Kidney capillary endothelial cell (primary cell): Measurements from ENCODE around the gene SLC34A1.
A peak's percentile ranks its signal among the peaks of the same experiment; 100 is the strongest.

Experiments used
- DNase-seq: peaks from one replicate; pipeline ENCODE4 v3.0.0-alpha.2; 2018; ENCODE audit warnings: low spot score

The SLC34A1 gene

GRCh38 chr5:177388521-177389052 lies 4.4 kb downstream of the SLC34A1 start:
- no peak for DNase-seq

DNA sequence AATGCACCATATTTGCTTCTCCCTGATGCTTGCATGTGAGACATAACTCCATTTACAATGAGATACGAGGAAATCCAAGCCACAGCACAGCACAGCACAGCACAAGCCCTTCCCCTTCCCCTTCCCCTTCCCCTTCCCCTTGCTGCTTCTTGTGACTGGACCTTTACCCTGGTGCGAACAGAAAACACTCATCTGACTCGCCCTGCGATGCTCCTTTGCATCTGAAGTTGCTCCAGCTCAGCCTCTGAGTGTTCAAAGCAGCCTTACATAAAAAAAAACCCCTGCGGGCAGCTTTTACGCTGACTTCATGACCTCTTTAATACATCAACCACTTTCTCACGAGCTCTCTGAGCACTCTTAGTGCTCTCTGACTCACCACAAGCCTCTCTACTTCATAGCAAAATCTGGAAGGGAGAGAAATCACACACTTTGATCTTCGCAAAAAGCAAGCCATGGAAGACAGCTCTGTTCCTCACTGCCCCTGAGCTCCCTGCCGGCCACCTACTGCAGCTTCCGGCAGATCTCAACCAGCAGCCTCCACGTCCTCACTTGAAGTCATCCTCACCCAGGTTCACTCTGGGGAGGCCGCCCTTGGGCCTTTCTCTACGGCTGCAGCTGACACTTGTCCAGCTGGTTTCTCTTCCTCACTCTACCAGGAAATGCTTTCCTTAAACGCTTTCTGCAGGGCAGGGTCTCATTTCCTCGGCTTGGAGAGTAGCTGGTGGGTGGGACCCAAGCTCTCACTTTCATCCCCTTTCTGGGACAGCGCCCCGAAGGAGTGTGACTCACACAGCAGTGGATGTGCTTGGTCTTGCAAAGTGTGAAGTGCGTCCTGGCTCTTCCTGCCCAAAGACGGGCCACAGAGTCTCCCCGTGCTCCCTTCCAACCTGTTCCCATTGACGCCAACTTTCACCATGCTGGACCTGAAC lies 5.3 kb downstream of the SLC34A1 start:
- DNase-seq = no peak

- DNase-seq = peak; percentile 88
Measured at GRCh38 chr5:177390363-177391300, 6.4 kb downstream of the SLC34A1 start.

DNA sequence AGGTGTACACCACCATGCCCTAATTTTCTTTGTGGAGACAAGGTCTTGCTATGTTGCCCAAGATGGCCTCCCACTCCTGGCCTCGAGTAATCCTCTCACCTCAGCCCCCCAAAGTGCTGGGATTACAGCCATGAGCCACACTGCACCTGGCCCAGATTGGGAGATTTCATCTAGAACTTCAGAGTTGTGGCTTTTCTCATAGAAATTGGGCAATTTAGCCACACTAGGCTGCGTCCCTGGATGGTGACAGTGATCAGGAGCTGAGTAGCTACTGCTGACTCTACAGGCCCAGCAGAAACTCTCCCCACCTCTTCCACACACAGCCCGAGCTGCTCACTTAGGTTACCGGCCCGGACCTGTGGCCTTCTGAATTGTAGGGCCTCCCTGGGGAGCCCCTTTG lies 8.5 kb downstream of the SLC34A1 start:
- no peak for DNase-seq

DNA sequence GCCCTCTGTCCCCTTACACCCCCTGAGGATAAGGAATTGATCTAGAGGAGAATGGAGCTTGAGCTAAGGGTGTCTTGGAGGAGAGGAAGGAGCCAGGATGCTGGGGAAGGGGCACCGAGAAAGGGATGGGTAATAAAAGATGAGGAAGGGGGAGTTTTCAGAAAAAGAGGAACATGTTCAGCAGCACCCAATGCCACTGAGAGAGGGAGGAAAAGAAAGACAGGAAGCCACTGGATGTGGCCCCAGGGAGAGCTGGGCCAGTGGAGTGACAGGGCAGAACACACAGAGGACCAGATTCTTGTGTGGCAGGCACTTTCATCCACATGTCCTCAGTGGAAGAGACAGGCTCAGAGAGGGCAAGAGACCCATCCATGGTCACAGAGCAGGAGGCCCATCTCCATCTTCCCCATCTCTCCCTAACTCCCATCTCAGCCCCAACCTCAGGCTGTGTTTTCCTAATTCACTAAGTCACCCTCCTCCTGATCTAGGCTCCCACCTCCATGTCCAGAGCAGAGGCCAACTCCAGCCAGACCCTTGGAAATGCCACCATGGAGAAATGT lies 9.1 kb downstream of the SLC34A1 start:
- DNase-seq = no peak

DNA sequence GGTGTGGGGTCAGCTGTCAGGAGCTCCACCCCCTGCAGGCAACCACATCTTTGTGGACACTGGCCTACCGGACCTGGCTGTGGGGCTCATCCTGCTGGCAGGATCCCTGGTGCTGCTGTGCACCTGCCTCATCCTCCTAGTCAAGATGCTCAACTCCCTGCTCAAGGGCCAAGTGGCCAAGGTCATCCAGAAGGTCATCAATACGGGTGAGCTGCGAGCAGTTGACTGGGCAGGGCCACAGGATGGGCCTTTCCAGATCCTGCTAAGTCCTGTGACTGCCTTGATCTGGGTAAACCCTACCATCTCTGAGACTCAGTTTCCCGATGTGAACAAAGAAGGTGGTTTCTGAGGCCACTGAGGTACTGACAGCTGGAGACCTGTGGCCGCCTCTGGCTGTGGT lies 9.8 kb downstream of the SLC34A1 start:
- DNase-seq = no peak

DNA sequence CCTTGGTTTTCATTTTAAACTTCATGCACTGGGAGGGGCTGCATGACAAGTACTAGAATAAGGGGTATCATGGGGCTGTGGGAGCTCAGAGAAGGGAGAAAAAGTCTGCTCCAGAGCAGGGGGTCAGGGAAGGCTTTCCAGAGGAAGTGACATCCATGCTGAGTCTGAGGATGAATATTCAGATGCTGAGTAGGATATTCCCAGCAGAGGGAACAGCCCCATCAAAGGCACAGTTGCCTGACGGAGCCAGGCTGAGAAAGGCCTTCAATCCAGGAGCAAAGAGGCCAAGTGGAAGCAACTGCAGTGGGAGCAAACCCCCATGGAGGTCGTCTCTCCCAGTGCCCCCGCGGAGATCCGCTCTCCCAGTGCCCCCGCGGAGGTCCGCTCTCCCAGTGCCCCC lies 11.8 kb downstream of the SLC34A1 start:
- no peak for DNase-seq

DNA sequence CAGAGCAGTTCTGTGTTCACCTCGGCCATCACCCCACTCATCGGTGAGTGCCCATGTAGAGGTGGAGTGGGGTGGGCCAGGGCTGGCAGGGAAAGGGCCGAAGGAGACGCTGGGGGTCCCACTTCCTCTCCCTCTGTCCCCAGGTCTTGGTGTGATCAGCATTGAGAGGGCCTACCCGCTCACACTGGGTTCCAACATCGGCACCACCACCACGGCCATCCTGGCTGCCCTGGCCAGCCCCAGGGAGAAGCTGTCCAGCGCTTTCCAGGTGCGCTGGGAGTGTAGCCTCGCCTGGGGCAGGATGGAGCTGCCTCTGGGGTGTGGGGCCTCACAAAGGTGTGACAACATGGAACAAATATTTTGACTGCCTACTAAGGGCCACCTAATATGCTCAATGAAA lies 12.6 kb downstream of the SLC34A1 start:
- DNase-seq = no peak

DNA sequence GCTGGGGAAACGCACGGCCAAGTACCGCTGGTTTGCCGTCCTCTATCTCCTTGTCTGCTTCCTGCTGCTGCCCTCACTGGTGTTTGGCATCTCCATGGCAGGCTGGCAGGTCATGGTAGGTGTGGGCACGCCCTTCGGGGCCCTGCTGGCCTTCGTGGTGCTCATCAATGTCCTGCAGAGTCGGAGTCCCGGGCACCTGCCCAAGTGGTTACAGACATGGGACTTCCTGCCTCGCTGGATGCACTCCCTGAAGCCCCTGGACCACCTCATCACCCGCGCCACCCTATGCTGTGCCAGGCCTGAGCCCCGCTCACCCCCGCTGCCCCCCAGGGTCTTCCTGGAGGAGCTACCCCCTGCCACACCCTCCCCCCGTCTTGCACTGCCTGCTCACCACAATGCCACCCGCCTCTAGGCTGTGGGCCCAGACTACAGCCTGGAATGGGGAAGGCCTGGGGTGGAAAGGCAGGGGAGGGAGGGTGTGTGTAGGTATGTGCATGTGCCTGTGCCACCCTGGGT lies 13.7 kb downstream of the SLC34A1 start:
- DNase-seq = no peak

DNA sequence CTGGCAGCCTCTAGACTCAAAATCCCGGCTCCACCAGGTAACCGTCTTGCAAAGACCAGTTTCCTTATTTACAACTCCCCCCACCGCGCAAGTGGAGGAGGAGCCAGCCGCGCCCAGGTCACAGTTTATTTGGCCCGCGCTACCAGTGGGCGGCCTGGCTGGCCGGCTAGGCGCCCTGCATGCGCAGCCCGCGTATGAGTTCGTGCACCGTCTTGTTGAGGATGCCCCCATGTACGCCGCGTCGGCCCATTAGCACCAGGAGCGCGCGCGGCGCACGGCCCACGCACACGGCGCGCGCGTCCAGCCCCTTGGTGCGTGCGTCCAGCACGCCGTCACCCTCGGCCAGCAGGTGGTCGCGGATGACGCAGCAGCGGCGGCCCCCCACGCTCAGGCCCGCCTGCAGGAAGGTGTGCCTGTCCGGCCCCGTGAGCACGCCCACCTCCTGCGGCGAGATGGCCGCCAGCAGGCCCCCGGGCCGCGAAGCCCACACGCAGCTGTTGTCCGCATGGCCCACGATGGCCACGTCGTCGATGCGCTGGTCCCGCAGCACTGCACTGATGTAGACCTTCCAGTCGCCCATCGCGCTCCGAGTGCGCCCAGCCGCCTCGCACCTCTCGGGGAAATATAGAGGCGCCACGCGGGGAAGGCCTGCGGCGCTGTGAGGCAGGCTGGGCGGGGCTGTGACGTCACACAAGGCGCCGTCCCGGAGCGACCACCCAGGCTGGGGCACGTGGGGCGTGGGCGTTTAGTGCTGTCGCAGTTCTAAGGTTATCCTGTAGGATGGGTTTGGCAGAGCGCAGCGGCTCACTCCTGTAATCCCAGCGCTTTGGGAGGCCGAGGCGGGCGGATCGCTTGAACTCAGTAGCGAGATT lies 16.0 kb downstream of the SLC34A1 start, which contains the start of gene PFN3:
Gene PFN3, minus strand, starts transcription at position 665 of the 872 bp plus-strand sequence. Its CDS starts 85 bp downstream, at position 580.
- DNase-seq = no peak

DNA sequence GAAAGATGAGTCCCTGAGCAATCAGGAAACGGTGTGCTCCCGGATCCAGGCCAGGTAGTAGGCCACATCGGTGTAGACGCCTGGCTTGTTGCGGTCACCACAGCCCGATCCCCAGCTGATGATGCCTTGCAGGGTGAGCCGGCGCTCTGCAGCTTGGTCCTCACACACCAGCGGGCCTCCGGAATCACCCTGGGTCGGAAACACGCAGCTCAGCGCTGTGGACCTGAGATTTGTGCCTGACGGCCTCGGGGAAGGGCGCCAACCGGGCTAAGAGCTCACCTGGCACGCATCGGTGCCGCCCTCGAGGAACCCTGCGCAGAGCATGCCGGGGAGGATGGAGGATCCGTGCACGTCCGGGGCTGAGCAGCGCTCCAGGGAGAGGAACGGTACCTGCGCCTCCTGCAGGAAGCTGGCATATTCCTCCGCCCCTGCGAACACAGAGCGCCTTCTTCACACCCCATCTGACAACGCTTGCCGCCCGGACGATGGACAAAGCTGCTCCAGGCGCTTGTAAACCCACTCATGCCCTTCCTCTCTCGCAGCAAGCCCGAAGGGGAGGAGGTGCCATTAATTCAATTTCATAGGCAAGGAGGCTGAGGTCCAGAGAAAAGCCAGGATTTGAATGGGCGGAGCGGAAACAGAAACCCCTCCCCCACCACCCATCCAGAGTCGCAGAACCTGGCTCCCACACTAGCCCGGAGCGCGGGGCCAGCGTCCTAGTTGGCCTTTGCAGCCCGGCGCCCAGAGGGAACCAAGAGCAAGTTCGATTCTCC lies 18.2 kb downstream of the SLC34A1 start:
- no peak for DNase-seq

DNA sequence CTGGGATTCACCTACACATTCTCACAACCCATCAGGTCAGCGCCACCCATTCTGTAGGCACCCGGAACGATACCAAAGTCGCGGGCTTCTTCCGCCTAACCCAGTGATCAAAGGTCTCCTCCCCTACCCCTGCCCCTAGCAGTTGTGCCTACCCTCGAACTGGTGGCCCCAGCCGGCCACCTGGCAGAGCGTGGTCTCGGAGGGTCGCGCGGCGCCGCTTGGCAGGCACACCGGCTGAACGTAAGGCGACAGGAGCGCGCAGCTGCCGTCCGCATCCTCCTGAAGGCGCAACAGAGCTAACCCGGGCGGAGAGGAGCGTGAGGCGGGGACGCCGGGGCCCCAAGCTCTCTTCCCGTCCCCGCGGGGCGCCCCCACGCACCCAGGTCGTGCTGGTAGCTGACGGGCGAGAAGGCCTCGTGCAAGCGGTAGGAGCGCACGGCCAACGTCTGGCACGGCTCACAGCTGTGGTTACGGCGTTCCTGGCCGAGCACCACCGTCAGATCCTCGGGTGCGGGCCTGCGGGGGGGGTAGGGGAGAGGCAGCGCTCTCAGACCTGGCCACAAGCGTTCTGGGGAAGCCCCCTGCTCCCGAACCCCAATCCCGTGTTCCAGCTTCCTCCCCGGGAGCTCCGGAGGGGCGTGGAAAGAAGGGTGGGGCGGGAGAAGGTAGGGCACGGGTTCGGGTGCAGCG lies 19.0 kb downstream of the SLC34A1 start:
- DNase-seq = no peak

- peak; percentile 70 for DNase-seq
Measured at GRCh38 chr5:177403792-177404640, 19.8 kb downstream of the SLC34A1 start.

DNA sequence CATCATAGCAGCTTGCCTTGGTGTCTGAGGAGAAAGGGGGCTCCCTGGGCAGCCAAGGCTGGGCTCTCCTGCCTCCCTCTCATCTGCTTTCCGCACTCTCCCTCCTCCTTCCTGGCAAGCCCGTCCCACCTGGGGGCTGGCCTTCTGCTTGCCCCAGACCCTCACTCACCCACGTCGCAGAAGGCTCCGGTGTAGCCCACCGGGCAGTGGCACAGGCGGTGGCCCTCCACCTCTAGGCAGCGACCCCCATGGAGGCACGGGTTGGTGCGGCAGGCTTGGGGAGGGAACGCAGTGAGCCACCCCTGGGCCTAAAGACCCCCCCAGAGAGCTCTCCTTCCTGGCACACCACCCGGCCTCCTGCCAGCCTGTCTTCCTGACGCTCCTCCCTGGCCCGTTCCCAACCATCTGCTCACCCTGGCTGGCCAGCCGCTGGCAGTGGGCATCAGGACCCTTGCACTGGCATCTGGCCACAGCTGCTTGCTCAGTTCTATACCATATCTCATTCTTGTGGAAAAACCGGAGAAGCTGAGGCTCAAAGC lies 20.5 kb downstream of the SLC34A1 start:
- DNase-seq = no peak

- DNase-seq = no peak
Measured at GRCh38 chr5:177405312-177405711, 21.1 kb downstream of the SLC34A1 start.

GRCh38 chr5:177405805-177406204 lies 21.6 kb downstream of the SLC34A1 start:
- DNase-seq = no peak

DNA sequence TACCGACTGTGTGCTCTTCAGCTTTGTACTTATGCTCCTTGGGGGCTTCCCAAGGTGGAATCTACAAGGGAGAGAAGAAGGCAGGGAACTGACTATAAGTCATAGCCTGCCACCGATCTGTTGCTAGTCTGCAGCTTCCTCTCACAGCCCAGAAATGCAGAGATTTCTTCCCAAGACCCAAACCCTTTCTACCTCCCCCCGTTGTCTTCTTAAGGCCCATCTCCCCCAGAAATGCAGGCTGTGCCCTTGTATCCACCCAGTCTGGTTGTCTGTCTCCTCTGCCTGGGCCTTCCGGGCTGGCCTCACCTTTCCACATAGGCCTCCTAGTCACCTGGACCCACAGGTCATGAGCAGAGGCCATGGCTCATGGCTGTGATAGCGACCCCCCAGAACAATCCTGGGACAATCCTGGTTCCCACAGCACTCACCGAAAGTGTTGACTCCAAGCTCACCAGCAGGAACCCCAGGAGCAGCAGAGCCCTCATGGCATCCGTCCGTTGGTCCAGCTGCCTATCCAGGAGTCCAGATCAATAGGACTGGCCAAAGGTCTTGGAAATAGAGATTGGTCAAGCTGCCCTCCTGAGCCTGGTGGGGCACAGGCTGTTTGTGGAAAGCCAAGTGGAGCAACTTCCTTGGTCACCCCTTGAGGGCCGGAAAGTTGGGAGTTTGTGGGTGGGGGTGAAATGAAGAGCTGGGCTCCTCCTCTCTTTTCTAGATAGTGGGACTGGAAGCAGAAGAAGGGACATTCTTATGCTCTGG lies 25.0 kb downstream of the SLC34A1 start, which contains the start of gene F12:
Gene F12, minus strand, starts transcription at position 522 of the 759 bp plus-strand sequence. Its CDS starts 37 bp downstream, at position 485.
- DNase-seq = no peak
